HG03565 (cell line): Measurements from ENCODE around the gene ATG16L1.
"Not testable (repeated sequence)": the region's sequence is repeated elsewhere in the genome, so short reads cannot be mapped to it uniquely, and the experiment has no call there.

Experiments used
- ATAC-seq: cut with Tn5 transposase; IDR thresholded peaks from one replicate; pipeline ENCODE4 v1.9.1; 2021; ENCODE audit warnings: mild to moderate bottlenecking, moderate library complexity; ENCODE audit not compliant: unreplicated experiment

ATG16L1 gene

DNA sequence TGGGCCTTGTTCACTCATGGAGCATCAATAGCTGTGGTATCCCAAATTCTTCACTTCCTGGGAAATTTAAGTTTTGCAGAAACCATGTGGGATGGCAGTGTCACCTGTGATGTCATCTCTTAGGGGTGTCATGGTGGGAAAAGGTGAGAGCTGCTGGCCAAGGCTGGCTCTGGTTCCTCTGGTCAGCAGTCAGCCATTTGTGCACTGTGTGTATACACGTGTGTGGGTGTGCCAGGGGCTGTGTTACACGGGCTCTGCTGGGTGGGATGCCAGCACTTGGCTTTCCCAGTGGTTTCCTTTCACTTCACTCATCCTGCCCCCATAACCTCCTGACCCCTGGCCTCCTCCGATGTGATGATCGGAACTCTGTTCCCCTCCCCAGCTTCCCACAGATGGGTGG lies 77.4 kb downstream of the ATG16L1 start:
- no peak for ATAC-seq

DNA sequence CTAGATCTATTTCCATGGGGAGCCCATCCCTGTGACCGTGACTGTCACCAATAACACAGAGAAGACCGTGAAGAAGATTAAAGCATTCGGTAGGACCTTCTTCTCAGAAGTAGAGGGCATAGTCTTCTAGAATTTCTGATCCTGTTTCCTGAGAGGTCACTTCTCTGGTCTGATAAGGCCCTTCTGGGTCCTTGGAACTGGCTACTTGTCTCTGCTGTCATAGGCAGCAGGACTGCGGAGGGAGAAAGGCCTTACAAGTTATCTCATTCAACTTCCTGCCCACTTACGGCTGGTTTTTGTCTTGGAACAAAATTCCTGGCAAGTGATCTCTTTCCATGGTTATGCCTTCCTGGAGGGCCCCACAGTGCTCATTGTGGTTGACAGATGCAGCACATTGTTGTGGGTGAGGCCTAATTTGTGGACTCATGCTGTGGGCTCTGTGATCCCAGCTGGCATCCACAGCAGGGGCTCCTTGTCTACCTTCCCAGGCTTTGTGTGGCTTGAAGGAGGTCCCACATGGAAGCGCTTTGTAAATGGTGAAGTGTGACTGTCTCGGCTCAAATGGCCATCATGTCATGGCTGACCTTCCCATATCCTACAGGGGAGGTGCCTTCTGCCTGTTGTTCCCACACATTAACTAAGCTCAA lies 78.1 kb downstream of the ATG16L1 start:
- ATAC-seq, result no peak

DNA sequence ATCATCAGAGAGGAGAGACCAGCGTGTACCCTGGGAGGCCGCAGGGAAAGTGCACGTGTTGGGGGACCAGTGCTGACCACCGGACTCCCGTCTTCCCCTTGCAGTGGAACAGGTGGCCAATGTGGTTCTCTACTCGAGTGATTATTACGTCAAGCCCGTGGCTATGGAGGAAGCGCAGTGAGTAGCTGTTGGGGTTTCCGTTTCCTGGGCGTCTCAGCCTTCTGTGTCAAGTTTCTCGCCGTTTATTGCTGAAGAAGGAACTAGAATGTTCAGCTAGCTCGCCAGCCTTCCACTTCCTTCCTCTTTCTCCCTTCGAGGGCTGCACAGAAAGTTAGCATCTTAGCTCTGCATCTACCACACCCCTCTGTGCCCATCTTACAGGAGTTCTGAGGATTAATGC lies 80.1 kb downstream of the ATG16L1 start:
- ATAC-seq, result peak; percentile 86

DNA sequence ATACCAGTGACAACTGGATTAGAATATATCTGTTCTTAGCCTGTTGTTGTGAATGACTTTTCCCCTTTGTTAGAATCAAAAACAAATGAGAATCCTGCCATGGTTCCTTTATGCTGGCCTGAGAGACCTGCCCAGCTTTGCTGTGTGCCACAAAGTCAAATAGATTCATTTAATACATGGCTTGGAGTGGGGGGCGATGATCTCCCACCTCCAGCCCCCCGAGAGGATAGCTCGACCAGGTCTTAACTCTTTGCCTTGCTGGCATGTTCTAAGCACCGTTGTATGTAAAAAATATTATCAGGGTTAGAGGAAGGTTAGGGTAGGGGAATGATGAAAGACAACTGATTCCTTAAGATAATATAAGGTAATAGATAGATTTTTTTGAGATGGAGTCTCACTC lies 80.7 kb downstream of the ATG16L1 start:
- no peak for ATAC-seq

GRCh38 chr2:233334915-233335314 lies 83.4 kb downstream of the ATG16L1 start:
- ATAC-seq, result no peak

DNA sequence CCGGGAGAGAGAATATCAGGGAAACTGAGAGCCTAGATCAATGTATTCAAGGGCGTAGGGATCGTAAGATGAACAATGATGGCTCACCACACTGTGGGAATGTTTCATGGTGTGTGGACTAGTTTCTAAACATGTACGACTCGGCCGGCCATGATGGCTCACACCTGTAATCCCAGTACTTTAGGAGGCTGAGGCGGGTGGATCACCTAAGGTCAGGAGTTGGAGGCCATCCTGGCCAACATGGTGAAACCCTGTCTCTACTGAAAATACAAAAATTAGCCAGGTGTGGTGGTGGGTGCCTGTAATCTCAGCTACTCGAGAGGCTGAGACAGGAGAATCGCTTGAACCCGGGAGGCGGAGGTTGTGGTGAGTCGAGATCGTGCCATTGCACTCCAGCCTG lies 84.6 kb downstream of the ATG16L1 start:
- not testable (repeated sequence) for ATAC-seq

DNA sequence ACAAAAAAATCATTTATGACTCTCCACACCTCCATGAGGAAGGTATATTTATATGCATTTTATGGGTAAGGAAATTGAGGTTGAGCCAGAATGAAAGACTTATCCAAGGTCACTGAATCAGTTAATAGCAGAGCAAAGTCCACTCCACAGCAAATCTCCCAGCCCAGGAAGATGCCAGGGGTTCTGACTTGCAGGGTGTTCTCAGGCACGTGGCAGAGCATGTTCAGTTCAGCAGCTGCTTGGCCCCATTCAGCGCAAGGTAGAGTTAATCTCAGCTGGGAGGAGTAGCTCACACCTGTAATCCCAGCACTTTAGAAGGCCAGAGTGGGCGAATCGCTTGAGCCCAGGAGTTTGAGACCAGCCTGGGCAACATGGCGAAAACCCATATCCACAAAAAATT lies 85.1 kb downstream of the ATG16L1 start:
- ATAC-seq, result no peak

DNA sequence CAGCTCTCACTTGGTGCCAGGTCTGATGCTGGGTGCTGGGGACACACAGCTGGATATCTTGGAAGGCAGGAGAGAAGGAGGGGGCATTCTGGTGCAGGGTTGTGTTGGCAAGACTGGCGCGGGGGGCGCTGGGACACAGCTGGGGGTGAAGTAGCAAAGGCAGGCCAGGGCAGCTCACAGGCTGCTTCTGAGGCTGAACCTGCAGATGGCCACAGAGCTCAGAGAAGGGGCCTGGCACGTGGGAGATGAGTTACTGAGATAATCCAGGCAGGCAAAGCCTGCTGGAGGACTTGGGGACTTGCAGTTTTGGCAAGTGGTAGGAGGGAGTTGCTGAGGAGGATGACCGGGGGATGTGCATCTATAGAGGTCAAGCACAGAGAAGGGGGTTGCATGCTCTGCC lies 86.6 kb downstream of the ATG16L1 start:
- no peak for ATAC-seq

GRCh38 chr2:233338812-233339368 lies 87.4 kb downstream of the ATG16L1 start:
- no peak for ATAC-seq

DNA sequence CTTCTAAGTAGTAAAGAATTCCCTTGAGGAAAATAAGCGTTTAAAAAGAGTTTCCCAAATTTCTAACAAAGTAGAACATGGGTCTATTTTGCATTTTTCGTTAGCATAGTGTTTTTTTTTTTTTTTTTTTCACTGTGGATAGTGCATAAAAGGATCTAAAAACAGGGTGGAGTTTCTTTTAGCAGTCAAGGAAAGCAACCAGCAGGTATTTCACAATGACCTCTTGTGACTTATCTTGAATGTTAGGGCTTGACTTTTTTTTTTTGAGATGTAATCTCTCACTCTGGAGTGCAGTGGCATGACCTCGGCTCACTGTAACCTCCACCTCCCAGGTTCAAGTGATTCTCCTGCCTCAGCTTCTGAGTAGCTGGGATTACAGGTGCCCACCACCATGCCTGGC lies 88.0 kb downstream of the ATG16L1 start:
- ATAC-seq, result no peak

GRCh38 chr2:233341296-233341695 lies 89.8 kb downstream of the ATG16L1 start:
- no peak for ATAC-seq

DNA sequence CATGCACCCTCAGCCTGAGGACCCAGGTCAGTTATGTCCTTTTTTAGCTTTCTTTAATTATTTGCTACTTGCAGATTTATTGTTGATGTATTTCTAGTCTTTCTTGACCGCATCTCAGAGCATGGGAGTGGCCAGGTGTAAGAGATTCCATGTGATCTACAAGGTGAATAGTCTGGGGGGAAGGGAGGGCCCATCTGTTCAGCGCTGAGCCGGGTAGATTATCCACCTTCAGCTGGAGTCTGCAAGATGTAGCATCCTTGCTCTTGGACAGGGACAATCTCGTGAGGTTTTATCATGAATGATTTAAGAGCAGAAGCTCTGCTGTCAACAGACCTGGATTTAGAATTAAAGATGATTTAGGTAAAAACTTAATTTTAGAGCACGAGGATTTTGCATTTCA lies 90.8 kb downstream of the ATG16L1 start:
- ATAC-seq, result no peak

DNA sequence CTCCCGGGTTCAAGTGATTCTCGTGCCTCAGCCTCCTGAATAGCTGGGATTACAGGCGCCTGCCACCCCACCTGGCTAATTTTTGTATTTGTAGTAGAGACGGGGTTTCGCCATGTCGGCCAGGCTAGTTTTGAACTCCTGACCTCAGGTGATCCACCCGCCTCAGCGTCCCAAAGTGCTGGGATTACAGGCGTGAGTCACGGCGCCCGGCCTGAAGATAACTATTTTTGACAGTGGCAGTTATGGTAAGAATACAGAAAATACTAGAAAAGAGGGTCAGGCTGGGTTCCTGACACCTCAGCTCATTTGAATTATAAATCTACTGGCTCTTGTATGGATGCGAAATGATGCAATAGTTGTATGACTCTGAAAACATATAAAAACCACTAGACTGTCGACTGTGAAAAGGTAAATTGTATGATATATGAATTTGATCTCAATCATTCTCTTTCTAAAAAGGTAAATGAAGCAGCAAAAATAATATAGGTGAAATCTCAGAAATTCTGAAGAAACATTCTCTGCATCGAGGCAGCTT lies 91.8 kb downstream of the ATG16L1 start:
- ATAC-seq, result no peak
